OCI-LY3 (cell line): ENCODE measurements around the gene LRRN2.

Experiments used
- CTCF ChIP-seq: fragments of 200-600, 300-600 bp; sonication (generic); IDR thresholded peaks from 2 replicates; pipeline ENCODE4 v1.5.1; 2014; ENCODE audit warnings: antibody characterized with exemption, low read length, low read depth
- EZH2phosphoT487 ChIP-seq: fragments of 200-600 bp; shearing (Covaris generic); IDR thresholded peaks from 2 replicates; pipeline ENCODE4 v1.6.1; 2018; ENCODE audit warnings: antibody characterized with exemption, mixed run types, low read depth

- TF ChIP-seq CTCF (no peak), EZH2phosphoT487 (no peak)
Observed at GRCh38 chr1:204615881-204616280, 69.7 kb downstream of the LRRN2 start.
